SK-N-SH (cell line): Measurements from ENCODE around the gene ADAMTS9.

Experiments
- CTCF ChIP-seq: fragments of 200-600 bp; sonication (generic); IDR thresholded peaks from 2 replicates; pipeline ENCODE4 v1.6.1; 2017; ENCODE audit warnings: antibody characterized with exemption, mild to moderate bottlenecking, moderate library complexity
- EP300 ChIP-seq, 2 experiments: IDR thresholded peaks; 2 replicates each; pipeline versions ENCODE4 v1.4.0 to v1.6.1; 2012; ENCODE audit warnings: borderline replicate concordance in 1 of 2, low read depth in 1 of 2, low read length in 1 of 2
- FOSL2 ChIP-seq: IDR thresholded peaks from 2 replicates; pipeline ENCODE4 v1.4.0; 2012; ENCODE audit warnings: low read depth, mild to moderate bottlenecking, moderate library complexity, borderline replicate concordance
- NRF1 ChIP-seq: IDR thresholded peaks from 2 replicates; pipeline ENCODE4 v1.6.1; 2012; ENCODE audit warnings: low read depth, mild to moderate bottlenecking, low read length
- REST ChIP-seq: IDR thresholded peaks from 2 replicates; pipeline ENCODE4 v1.6.1; 2012; ENCODE audit warnings: mild to moderate bottlenecking, low read depth, low read length, moderate library complexity
- USF2 ChIP-seq: fragments of 150-350 bp; IDR thresholded peaks from 2 replicates; pipeline ENCODE4 v1.6.1; 2017; ENCODE audit warnings: antibody characterized with exemption, low read length, low read depth, borderline replicate concordance
- YY1 ChIP-seq: IDR thresholded peaks from 2 replicates; pipeline ENCODE4 v1.4.0; 2012; ENCODE audit warnings: low read depth, mild to moderate bottlenecking

DNA sequence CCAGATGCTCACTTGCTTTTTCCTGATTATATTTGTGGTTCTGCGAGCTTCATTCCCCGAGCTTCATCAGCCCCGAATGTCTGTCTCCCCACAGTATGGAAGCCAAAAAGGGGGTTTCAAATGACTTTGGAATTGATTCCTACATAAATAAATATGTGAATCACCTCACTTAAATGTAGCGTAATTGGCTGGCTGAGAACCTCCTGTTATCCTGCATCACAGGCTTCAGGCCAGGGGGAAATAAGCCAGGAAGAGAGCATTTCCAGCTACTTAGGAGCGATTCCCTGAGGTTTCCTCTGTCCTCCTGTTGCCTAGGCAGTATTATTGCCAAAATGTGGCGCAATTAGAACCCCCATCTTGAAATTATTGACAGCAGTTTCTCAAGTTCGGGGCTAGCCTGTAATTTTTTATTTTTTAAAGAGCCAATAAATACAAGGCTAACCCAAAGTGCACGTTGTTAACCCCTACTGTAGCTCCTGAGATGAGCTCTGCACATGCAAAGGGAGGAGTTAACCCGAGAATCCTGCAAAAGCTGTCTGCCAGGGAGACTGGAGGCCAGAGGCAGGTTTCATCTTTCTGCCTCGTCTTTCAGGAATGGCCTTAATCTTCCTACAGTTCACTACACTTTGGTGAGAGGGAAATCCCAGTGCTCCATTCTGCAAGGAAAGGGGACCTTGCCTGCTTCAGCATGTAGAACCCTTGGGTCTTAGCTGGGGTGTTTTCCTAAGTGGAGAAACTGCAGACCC is 148.2 kb downstream of the ADAMTS9 start:
- no peak for TF ChIP-seq NRF1
- TF ChIP-seq REST = no peak
- no peak for TF ChIP-seq EP300 (IDR thresholded peaks at IDR 0.05; ENCODE audit: borderline replicate concordance in 1 of 2, low read depth in 1 of 2, low read length in 1 of 2)
- TF ChIP-seq CTCF = no peak
- no peak for TF ChIP-seq USF2
- no peak for TF ChIP-seq YY1
- no peak for TF ChIP-seq FOSL2
